Progenitor cell of endocrine pancreas (in vitro differentiated cells): Measurements from ENCODE around the gene DACT2. TPM values are rescaled to one million over a fixed set of nuclear protein-coding genes. Genes with fewer than 3 reads are reported as not detected.

Source experiments
- DNase-seq: peaks from one replicate; pipeline ENCODE4 v3.0.0; 2021; ENCODE audit warnings: low spot score; ENCODE audit not compliant: unreplicated experiment
- H3K27ac Mint-ChIP-seq: 2 replicates; pipeline ENCODE4 v1.8.0; 2021; ENCODE audit warnings: mild to moderate bottlenecking, moderate library complexity, mixed read lengths
- H3K27me3 Mint-ChIP-seq: 2 replicates; pipeline ENCODE4 v1.8.0; 2021; ENCODE audit warnings: mixed read lengths
- H3K36me3 Mint-ChIP-seq: 2 replicates; pipeline ENCODE4 v1.8.0; 2022; ENCODE audit warnings: mixed read lengths; ENCODE audit not compliant: insufficient read depth
- H3K4me1 Mint-ChIP-seq: 2 replicates; pipeline ENCODE4 v1.8.0; 2021; ENCODE audit warnings: low read depth, mixed read lengths
- H3K4me3 Mint-ChIP-seq: 2 replicates; pipeline ENCODE4 v1.8.0; 2021; ENCODE audit warnings: low read depth, mild to moderate bottlenecking, moderate library complexity, mixed read lengths
- H3K9me3 Mint-ChIP-seq: 2 replicates; pipeline ENCODE4 v1.8.0; 2021; ENCODE audit warnings: low read depth, mixed read lengths
- CTCF ChIP-seq: fragments of 200-600 bp; sonication (generic); IDR thresholded peaks from one replicate; pipeline ENCODE4 v1.5.0; 2021; ENCODE audit warnings: antibody characterized with exemption, mild to moderate bottlenecking; ENCODE audit not compliant: unreplicated experiment
- total RNA-seq: library from RNA; stranded (reverse); gene quantifications from 2 replicates; pipeline ENCODE4 v1.2.1, GENCODE V29; 2021

Gene DACT2
- total RNA-seq, 1 donor from 2014 or later = 33.2 TPM

GRCh38 chr6:168276576-168277273 lies 42.9 kb downstream of the DACT2 start:
- TF ChIP-seq CTCF = no peak
- no peaks in the 10 kb centered on the region for H3K9me3 Mint-ChIP-seq
- H3K27ac Mint-ChIP-seq = no peak overlapping the region
- H3K4me1 Mint-ChIP-seq = peaks cover 54% of the 10 kb centered on the region
- DNase-seq = no peak
- H3K4me3 Mint-ChIP-seq = no peak overlapping the region
- H3K36me3 Mint-ChIP-seq = no peaks in the 10 kb centered on the region
- peaks cover 2% of the 10 kb centered on the region for H3K27me3 Mint-ChIP-seq

- Mint-ChIP-seq H3K27ac (peak overlapping the region; percentile 55), H3K9me3 (no peaks in the 10 kb centered on the region), H3K4me1 (peaks cover 46% of the 10 kb centered on the region), H3K27me3 (peaks cover 2% of the 10 kb centered on the region), H3K4me3 (no peak overlapping the region), H3K36me3 (no peaks in the 10 kb centered on the region)
- no peak for DNase-seq
- no peak for TF ChIP-seq CTCF
These were observed 44.4 kb downstream of the DACT2 start for GRCh38 chr6:168275168-168275567.

GRCh38 chr6:168274037-168274952 lies 45.3 kb downstream of the DACT2 start:
- no peaks in the 10 kb centered on the region for H3K36me3 Mint-ChIP-seq
- peaks cover 2% of the 10 kb centered on the region for H3K27me3 Mint-ChIP-seq
- H3K9me3 Mint-ChIP-seq = no peaks in the 10 kb centered on the region
- H3K27ac Mint-ChIP-seq = peak overlapping the region; percentile 97
- H3K4me1 Mint-ChIP-seq = peaks cover 44% of the 10 kb centered on the region
- TF ChIP-seq CTCF = no peak
- peak overlapping the region; percentile 61 for H3K4me3 Mint-ChIP-seq
- DNase-seq = peak; percentile 55

- peak overlapping the region; percentile 12 for H3K4me3 Mint-ChIP-seq
- H3K9me3 Mint-ChIP-seq = no peaks in the 10 kb centered on the region
- peaks cover 48% of the 10 kb centered on the region for H3K4me1 Mint-ChIP-seq
- peak overlapping the region; percentile 73 for H3K27ac Mint-ChIP-seq
- H3K27me3 Mint-ChIP-seq = peaks cover 6% of the 10 kb centered on the region
- no peak for DNase-seq
- no peaks in the 10 kb centered on the region for H3K36me3 Mint-ChIP-seq
- TF ChIP-seq CTCF = no peak
These were observed 46.0 kb downstream of the DACT2 start for GRCh38 chr6:168273441-168274036.
